ENCODE results near the gene TPTE.

GRCh38 chr21:10616535-10616934 is 95.2 kb downstream of the TPTE start:
- TF ChIP-seq CTCF (IDR thresholded peaks at IDR 0.05 in 2 of 3, conservative IDR thresholded peaks at IDR 0.05 in 1 of 3; ENCODE audit: insufficient read depth in 2 of 3, low read depth in 1 of 3, low read length in 3 of 3): no peak
- TF ChIP-seq SREBF2 (CRISPR knock-in tag; IDR thresholded peaks at IDR 0.05): no peak
- TF ChIP-seq NR2C2 (CRISPR knock-in tag; IDR thresholded peaks at IDR 0.05): no peak
- TF ChIP-seq NR2C2 (tag; IDR thresholded peaks at IDR 0.05): no peak
- TF ChIP-seq HMG20A (CRISPR knock-in tag; conservative IDR thresholded peaks at IDR 0.05): no peak
- no peak for TF ChIP-seq ZNF699 (CRISPR knock-in tag; IDR thresholded peaks at IDR 0.05; ENCODE audit: insufficient replicate concordance)
- no peak for TF ChIP-seq ARID1B (IDR thresholded peaks at IDR 0.05)
- no peak for TF ChIP-seq KLF13 (tag; IDR thresholded peaks at IDR 0.05; ENCODE audit: borderline replicate concordance, low read depth)
- no peak for TF ChIP-seq POLR2A (conservative IDR thresholded peaks at IDR 0.05)
- no peak for TF ChIP-seq RFX1 (IDR thresholded peaks at IDR 0.05)
- TF ChIP-seq, protein P1, sequence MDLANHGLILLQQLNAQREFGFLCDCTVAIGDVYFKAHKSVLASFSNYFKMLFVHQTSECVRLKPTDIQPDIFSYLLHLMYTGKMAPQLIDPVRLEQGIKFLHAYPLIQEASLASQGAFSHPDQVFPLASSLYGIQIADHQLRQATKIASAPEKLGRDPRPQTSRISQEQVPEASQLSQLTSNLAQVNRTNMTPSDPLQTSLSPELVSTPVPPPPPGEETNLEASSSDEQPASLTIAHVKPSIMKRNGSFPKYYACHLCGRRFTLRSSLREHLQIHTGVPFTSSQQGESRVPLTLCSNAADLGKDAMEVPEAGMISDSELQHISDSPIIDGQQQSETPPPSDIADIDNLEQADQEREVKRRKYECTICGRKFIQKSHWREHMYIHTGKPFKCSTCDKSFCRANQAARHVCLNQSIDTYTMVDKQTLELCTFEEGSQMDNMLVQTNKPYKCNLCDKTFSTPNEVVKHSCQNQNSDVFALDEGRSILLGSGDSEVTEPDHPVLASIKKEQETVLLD (IDR thresholded peaks at IDR 0.05): no peak

Measured in K562 (cell line).